H9 (cell line): ENCODE data around the gene UNK. TPM values are rescaled to one million over a fixed set of nuclear protein-coding genes. Genes with fewer than 3 reads are reported as not detected.

Source experiments
- DNase-seq: peaks from one replicate; pipeline ENCODE4 v3.0.0-alpha.2; 2017
- H2AFZ ChIP-seq: one replicate; pipeline ENCODE4 v1.6.1; 2013; ENCODE audit warnings: mild to moderate bottlenecking, low read length, control low read depth, moderate library complexity
- H2AK5ac ChIP-seq: 2 replicates; pipeline ENCODE4 v1.6.1; 2013; ENCODE audit warnings: low read length, control low read depth, mixed read lengths; ENCODE audit not compliant: insufficient read length
- H2BK120ac ChIP-seq: one replicate; pipeline ENCODE4 v1.6.1; 2013; ENCODE audit warnings: low read depth, mild to moderate bottlenecking, low read length, control low read depth, inconsistent platforms; ENCODE audit not compliant: poor library complexity, severe bottlenecking
- H2BK12ac ChIP-seq: 2 replicates; pipeline ENCODE4 v1.6.1; 2013; ENCODE audit warnings: low read length, control low read depth, mixed read lengths, low read depth; ENCODE audit not compliant: insufficient read length
- H2BK15ac ChIP-seq: 2 replicates; pipeline ENCODE4 v1.6.1; 2013; ENCODE audit warnings: low read depth, low read length, control low read depth
- H2BK20ac ChIP-seq: one replicate; pipeline ENCODE4 v1.6.1; 2013; ENCODE audit warnings: low read depth, mild to moderate bottlenecking, low read length, control low read depth, inconsistent platforms; ENCODE audit not compliant: poor library complexity, severe bottlenecking
- H2BK5ac ChIP-seq: 2 replicates; pipeline ENCODE4 v1.6.1; 2013; ENCODE audit warnings: low read length, control low read depth, mixed read lengths; ENCODE audit not compliant: insufficient read length
- H3K14ac ChIP-seq: 2 replicates; pipeline ENCODE4 v1.6.1; 2013; ENCODE audit warnings: low read length, control low read depth; ENCODE audit not compliant: insufficient read depth
- H3K18ac ChIP-seq: 2 replicates; pipeline ENCODE4 v1.6.1; 2013; ENCODE audit warnings: low read depth, mild to moderate bottlenecking, mixed read lengths, low read length, control low read depth; ENCODE audit not compliant: insufficient read length
- H3K23ac ChIP-seq: 2 replicates; pipeline ENCODE4 v1.6.1; 2013; ENCODE audit warnings: low read length, control low read depth, mixed read lengths, low read depth; ENCODE audit not compliant: insufficient read length
- H3K23me2 ChIP-seq: 2 replicates; pipeline ENCODE4 v1.6.1; 2013; ENCODE audit warnings: low read depth, mild to moderate bottlenecking, mixed read lengths, low read length, control low read depth; ENCODE audit not compliant: insufficient read length, poor library complexity, severe bottlenecking
- H3K27ac ChIP-seq: 2 replicates; pipeline ENCODE4 v1.5.1; 2013; ENCODE audit warnings: low read length, control low read depth, mixed read lengths, low read depth; ENCODE audit not compliant: insufficient read length
- H3K27me3 ChIP-seq: 2 replicates; pipeline ENCODE4 v1.6.1; 2013; ENCODE audit warnings: low read length, control low read depth, inconsistent platforms; ENCODE audit not compliant: insufficient read depth
- H3K4ac ChIP-seq: 2 replicates; pipeline ENCODE4 v1.6.1; 2013; ENCODE audit warnings: low read depth, mild to moderate bottlenecking, control low read depth, inconsistent platforms, low read length, moderate library complexity
- H3K4me1 ChIP-seq: 2 replicates; pipeline ENCODE4 v1.6.1; 2013; ENCODE audit warnings: low read length, control low read depth, inconsistent platforms; ENCODE audit not compliant: insufficient read depth
- H3K4me2 ChIP-seq: 2 replicates; pipeline ENCODE4 v1.6.1; 2013; ENCODE audit warnings: low read length, control low read depth, mixed read lengths; ENCODE audit not compliant: insufficient read length, insufficient read depth
- H3K56ac ChIP-seq: 2 replicates; pipeline ENCODE4 v1.6.1; 2013; ENCODE audit warnings: low read depth, mild to moderate bottlenecking, mixed read lengths, low read length, control low read depth; ENCODE audit not compliant: insufficient read length
- H3K79me1 ChIP-seq: 2 replicates; pipeline ENCODE4 v1.6.1; 2013; ENCODE audit warnings: low read depth, mild to moderate bottlenecking, moderate library complexity, low read length, control low read depth, inconsistent platforms; ENCODE audit not compliant: insufficient read depth, poor library complexity, severe bottlenecking
- H3K79me2 ChIP-seq: 2 replicates; pipeline ENCODE4 v1.6.1; 2013; ENCODE audit warnings: low read length, control low read depth, inconsistent platforms; ENCODE audit not compliant: insufficient read depth
- H3K9ac ChIP-seq: 2 replicates; pipeline ENCODE4 v1.6.1; 2013; ENCODE audit warnings: low read length, control low read depth, mixed read lengths; ENCODE audit not compliant: insufficient read length; ENCODE audit errors: extremely low read depth
- H3K9me3 ChIP-seq: one replicate; pipeline ENCODE4 v1.6.1; 2013; ENCODE audit warnings: low read depth, low read length, inconsistent platforms; ENCODE audit not compliant: control insufficient read depth
- H3T11ph ChIP-seq: one replicate; pipeline ENCODE4 v1.6.1; 2013; ENCODE audit warnings: mild to moderate bottlenecking, low read length, control low read depth, inconsistent platforms
- H4K20me1 ChIP-seq: one replicate; pipeline ENCODE4 v1.6.1; 2013; ENCODE audit not compliant: control insufficient read depth, insufficient read length, insufficient read depth
- H4K5ac ChIP-seq: 2 replicates; pipeline ENCODE4 v1.6.1; 2013; ENCODE audit warnings: low read depth, mild to moderate bottlenecking, mixed read lengths, low read length, control low read depth; ENCODE audit not compliant: insufficient read length
- H4K8ac ChIP-seq: replicated peaks from 2 replicates; pipeline ENCODE4 v1.6.1; 2013; ENCODE audit warnings: low read length, control low read depth, mixed read lengths, low read depth; ENCODE audit not compliant: insufficient read length
- H4K91ac ChIP-seq: 2 replicates; pipeline ENCODE4 v1.6.1; 2013; ENCODE audit warnings: low read depth, mild to moderate bottlenecking, moderate library complexity, mixed read lengths, low read length, control low read depth; ENCODE audit not compliant: insufficient read length
- H3K27ac Mint-ChIP-seq, 3 experiments: 2 replicates in 2 of 3; 3 replicates in 1 of 3; pipeline ENCODE4 v1.8.0; 2020 to 2021; ENCODE audit warnings: mixed read lengths in 3 of 3, mild to moderate bottlenecking in 1 of 3, moderate library complexity in 1 of 3
- H3K27me3 Mint-ChIP-seq: 2 replicates; pipeline ENCODE4 v1.8.0; 2021; ENCODE audit warnings: low read depth, mild to moderate bottlenecking, moderate library complexity, mixed read lengths
- H3K36me3 Mint-ChIP-seq, 3 experiments: 2 replicates in 2 of 3; 3 replicates in 1 of 3; pipeline ENCODE4 v1.8.0; 2020 to 2021; ENCODE audit warnings: low read depth in 3 of 3, mixed read lengths in 3 of 3; ENCODE audit not compliant: insufficient read depth in 1 of 3
- H3K4me1 Mint-ChIP-seq, 2 experiments: 2 replicates each; pipeline ENCODE4 v1.8.0; 2020; ENCODE audit warnings: mixed read lengths in 2 of 2
- H3K4me3 Mint-ChIP-seq, 2 experiments: 2 replicates in 1 of 2; 3 replicates in 1 of 2; pipeline ENCODE4 v1.8.0; 2020 to 2021; ENCODE audit warnings: mild to moderate bottlenecking in 2 of 2, mixed read lengths in 2 of 2, moderate library complexity in 1 of 2
- H3K9me3 Mint-ChIP-seq, 2 experiments: 2 replicates in 1 of 2; 3 replicates in 1 of 2; pipeline ENCODE4 v1.8.0; 2020; ENCODE audit warnings: mild to moderate bottlenecking in 2 of 2, mixed read lengths in 2 of 2, moderate library complexity in 1 of 2
- CTCF ChIP-seq: fragments of 200-600 bp; sonication (generic); conservative IDR thresholded peaks from 3 replicates; pipeline ENCODE4 v1.8.0; 2021; ENCODE audit warnings: antibody characterized with exemption, mild to moderate bottlenecking
- WGBS: extraction: QIAGEN DNeasy Blood & Tissue Kit; methylation state at CpG from one replicate; pipeline ENCODE4 v1.1.7; 2013; ENCODE audit warnings: missing lambda C conversion rate, low lambda C conversion rate, mixed read lengths; ENCODE audit not compliant: insufficient read length; ENCODE audit errors: extremely low coverage; 5-methylcytosine and 5-hydroxymethylcytosine counted together
- total RNA-seq: library from RNA; stranded (reverse); gene quantifications from 2 replicates; pipeline ENCODE4 v1.2.1, GENCODE V29; 2021

Gene UNK
- total RNA-seq, 1 experiment from 2014 or later: 36.4 TPM

GRCh38 chr17:75820094-75821080 is 35.8 kb downstream of the UNK start:
- H3K18ac ChIP-seq: no peak overlapping the region
- no peak overlapping the region for H2BK20ac ChIP-seq
- H3T11ph ChIP-seq: no peak overlapping the region
- no peak overlapping the region for H3K23ac ChIP-seq
- H2BK12ac ChIP-seq: no peak overlapping the region
- H3K4ac ChIP-seq: no peak overlapping the region
- no peaks in the 10 kb centered on the region for H3K9me3 ChIP-seq
- H3K9ac ChIP-seq: no peak overlapping the region
- no peaks in the 10 kb centered on the region for H3K4me1 ChIP-seq
- H3K79me1 ChIP-seq: no peaks in the 10 kb centered on the region
- H3K27me3 Mint-ChIP-seq: no peaks in the 10 kb centered on the region
- no peaks in the 10 kb centered on the region for H3K23me2 ChIP-seq
- H3K27ac ChIP-seq: no peak overlapping the region
- no peak for DNase-seq
- no peak overlapping the region for H2BK120ac ChIP-seq
- H4K8ac ChIP-seq: no peak overlapping the region
- H3K56ac ChIP-seq: no peak overlapping the region
- no peak overlapping the region for H2AFZ ChIP-seq
- no peak overlapping the region for H3K14ac ChIP-seq
- no peaks in the 10 kb centered on the region; a peak in 1 of 5 replicates for H3K9me3 Mint-ChIP-seq
- no peak overlapping the region for H3K4me3 Mint-ChIP-seq
- no peak for TF ChIP-seq CTCF
- H3K79me2 ChIP-seq: no peaks in the 10 kb centered on the region
- H4K5ac ChIP-seq: no peak overlapping the region
- H3K36me3 Mint-ChIP-seq: peaks cover 20 to 72% (median 71%) of the 10 kb centered on the region in 3 experiments
- H3K27ac Mint-ChIP-seq: no peak overlapping the region
- no peak overlapping the region for H4K91ac ChIP-seq
- WGBS: no CpG with 5 or more reads among the region's 21 CpGs
- no peaks in the 10 kb centered on the region for H3K4me1 Mint-ChIP-seq
- no peaks in the 10 kb centered on the region for H4K20me1 ChIP-seq
- H3K4me2 ChIP-seq: no peak overlapping the region
- no peak overlapping the region for H2BK5ac ChIP-seq
- H2AK5ac ChIP-seq: no peak overlapping the region
- no peak overlapping the region for H2BK15ac ChIP-seq
- no peaks in the 10 kb centered on the region for H3K27me3 ChIP-seq
